GM19239 (cell line): ENCODE measurements around the gene MYL3.
A peak's percentile ranks its signal among the peaks of the same experiment; 100 is the strongest.
"Not testable (repeated sequence)": the region's sequence is repeated elsewhere in the genome, so short reads cannot be mapped to it uniquely, and the experiment has no call there.

Source experiments
- DNase-seq: peaks from one replicate; pipeline ENCODE4 v3.0.0; 2011; ENCODE audit warnings: low spot score; ENCODE audit not compliant: insufficient read length
- FAIRE-seq: peaks from 2 replicates; lab custom pipeline; 2011; peaks lifted over from hg19 to GRCh38; lab: Jason Lieb, UNC

The MYL3 gene

DNA sequence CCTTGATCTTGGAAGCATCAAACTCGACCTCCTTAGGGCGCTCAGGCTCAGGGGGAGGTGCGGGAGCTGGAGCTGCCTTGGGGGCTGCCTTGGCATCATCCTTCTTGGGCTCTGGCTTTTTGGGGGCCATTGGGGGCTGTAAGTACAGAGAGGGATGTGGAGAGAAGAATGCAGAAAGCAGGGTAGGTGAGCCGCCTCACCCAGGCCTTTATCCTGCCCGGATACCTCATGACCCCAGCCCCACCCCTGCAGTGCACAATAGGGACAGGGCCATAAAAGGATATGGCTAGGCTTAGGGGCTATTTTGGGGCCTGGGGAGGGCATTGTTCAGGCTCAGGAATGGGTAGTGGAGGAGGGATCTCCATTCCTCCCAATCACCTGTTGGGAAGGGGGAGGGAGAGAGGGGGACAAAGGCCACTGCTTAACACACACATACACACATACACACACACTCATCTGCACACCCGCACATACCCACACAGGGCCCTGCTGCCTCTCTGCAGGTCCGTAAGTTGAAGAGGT, at the start of gene MYL3:
Gene MYL3, minus strand, starts transcription at position 184 of the 522 bp plus-strand sequence. Its CDS starts 54 bp downstream, at position 130.
- FAIRE-seq, result no peak
- no peak for DNase-seq

GRCh38 chr3:46912986-46913385, 49.7 kb upstream of the MYL3 start:
- FAIRE-seq (no peak), DNase-seq (no peak)

- not testable (repeated sequence) for DNase-seq
- FAIRE-seq, result peak; percentile 23
Measured at GRCh38 chr3:46910914-46911313, 47.7 kb upstream of the MYL3 start.

DNA sequence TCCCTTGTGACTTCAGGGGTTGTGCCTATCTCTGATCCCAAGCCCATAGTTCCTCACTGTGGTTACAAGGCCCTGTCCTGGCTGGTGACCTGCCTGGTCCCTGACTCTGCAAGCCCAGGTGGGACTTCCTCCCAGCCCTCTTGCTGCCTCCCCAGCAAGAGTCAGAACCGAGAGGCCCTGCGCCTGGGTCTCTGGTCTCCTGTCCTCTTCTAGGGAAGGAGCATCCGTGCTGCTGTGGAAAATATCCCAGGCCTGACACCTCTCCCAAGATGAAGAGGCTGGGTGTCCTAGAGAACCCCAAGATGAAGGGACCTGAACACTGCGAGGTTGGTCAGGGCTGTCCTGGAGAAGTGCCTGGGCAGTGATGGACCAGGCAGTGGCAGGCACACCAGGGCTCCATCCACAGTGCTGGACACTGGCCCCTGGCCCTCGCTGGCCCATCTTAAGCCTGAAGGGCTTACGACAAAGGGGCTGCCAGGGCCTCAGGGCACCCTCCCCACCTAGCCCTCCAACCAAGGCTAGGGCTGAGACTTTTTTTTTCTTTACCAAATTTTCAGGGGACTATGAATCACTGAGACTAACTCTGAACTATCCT, 47.0 kb upstream of the MYL3 start:
- FAIRE-seq, result no peak
- no peak for DNase-seq

- DNase-seq (peak; percentile 90), FAIRE-seq (peak; percentile 39)
Measured at GRCh38 chr3:46909535-46910161, 46.4 kb upstream of the MYL3 start.

- DNase-seq (no peak), FAIRE-seq (no peak)
Measured at GRCh38 chr3:46908986-46909534, 45.8 kb upstream of the MYL3 start.

DNA sequence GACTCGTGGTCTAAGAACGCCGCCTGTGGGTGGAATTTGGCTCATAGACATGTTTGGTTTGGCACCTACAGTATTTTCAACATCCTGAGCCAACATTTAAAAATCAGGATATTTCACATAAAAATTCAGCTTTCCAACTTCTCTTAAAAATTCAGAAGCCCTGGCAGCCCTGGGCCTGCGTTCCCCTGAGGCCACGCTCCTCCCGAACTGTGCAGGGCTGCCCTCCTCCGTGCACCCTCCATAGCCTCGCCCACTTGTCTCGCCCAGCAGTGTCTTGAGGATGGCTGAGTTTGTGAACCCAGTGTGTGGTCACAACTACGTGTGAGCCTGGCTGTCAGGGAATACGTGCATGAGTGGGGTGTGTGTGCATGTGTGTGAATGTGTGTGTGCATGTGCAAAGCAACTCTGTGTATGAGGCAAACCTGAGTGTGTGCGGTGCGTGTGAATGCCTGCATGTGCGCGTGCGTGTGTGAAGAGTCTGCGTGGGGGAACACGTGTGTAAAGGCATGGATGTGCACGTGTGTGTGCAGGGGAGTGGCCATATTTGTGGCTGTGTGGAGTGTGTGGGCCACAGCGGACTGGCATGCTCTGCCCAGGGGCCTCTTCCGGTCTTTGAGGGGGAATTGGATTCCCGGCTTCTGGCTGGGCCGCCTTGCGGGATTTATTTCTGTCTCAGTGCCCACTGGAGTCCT, 45.2 kb upstream of the MYL3 start:
- no peak for FAIRE-seq
- DNase-seq, result no peak

DNA sequence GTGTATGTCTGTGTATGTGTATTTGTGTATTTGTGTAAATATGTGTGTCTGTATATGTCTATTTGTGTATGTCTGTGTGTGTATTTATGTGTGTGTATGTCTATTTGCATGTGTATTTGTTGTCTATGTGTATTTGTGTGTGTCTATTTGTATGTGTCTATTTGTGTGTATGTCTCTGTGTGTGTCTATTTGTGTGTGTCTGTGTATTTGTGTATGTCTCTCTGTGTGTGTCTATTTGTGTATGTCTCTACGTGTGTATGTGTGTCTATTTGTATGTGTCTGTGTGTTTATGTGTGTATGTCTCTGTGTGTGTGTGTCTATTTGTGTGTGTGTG, 44.7 kb upstream of the MYL3 start:
- DNase-seq (no peak), FAIRE-seq (no peak)

DNA sequence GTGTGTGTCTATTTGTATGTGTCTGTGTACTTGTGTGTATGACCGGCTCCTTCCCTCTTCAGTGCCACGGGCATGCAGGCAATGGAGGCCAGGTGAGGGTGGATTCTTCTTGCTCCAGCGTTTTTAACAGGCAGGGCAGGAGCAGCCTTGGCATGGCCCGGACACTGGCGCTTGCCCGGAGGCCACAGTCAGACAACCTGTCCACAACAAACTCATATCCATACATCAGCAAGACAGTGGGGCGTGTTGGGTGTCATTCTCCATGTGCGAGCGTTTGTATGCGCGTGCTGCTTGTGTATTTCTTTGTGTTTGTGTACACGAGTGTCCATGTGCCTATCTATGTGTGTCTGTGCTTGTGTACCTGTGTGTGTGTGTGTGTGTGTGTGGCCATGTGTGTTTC, 44.0 kb upstream of the MYL3 start:
- DNase-seq (no peak), FAIRE-seq (no peak)

GRCh38 chr3:46906471-46907058, 43.3 kb upstream of the MYL3 start:
- FAIRE-seq, result no peak
- no peak for DNase-seq

- no peak for FAIRE-seq
Measured at GRCh38 chr3:46905661-46906451, 42.6 kb upstream of the MYL3 start.

GRCh38 chr3:46905213-46905560, 41.9 kb upstream of the MYL3 start:
- no peak for DNase-seq
- FAIRE-seq, result no peak

More at GRCh38 chr3:46905661-46906451, 42.6 kb upstream of the MYL3 start:
- DNase-seq, result no peak

GRCh38 chr3:46904303-46905212, 41.3 kb upstream of the MYL3 start:
- DNase-seq (no peak), FAIRE-seq (no peak)

- DNase-seq (no peak), FAIRE-seq (no peak)
Measured at GRCh38 chr3:46903341-46904302, 40.4 kb upstream of the MYL3 start.

DNA sequence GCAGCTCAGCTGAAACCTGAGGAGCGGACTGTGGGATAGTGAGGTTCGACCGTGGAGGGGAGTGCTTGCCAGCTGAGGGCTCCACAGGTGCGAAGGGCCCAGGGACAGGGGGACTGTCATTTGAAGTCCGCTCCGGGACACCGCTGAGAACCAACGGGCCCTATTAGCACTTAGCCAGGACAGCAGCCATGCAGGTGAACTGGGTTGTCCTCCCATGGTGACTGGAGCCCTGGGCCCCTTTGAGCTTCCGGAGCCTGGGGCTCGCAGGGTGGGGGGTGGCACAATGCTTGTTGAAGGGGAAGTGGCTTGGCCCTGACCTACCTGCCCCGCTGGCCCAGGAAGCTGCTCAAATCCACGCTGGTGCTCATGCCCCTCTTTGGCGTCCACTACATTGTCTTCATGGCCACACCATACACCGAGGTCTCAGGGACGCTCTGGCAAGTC, 39.0 kb upstream of the MYL3 start:
- no peak for FAIRE-seq
- DNase-seq, result no peak

GRCh38 chr3:46901591-46902187, 38.4 kb upstream of the MYL3 start:
- FAIRE-seq (no peak), DNase-seq (no peak)

DNA sequence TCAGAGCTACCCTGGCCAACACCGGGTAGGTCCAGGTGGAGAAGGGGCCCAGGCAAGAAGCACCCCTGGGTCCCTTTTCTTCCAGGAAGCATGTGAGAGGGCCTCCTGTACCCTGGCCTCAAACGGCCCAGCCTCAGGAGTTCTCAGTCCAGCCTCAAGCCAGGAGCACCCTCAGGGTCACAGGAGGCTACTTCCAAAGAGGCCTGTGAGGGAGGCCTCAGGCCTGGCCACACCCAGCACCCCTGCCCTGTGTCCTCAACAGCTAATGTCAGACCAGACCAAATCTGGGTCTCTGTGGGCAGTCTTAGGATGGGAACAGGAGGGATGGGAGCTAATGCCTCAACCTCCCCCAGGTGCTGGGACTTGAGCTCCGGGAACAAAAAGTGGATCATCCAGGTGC, 37.8 kb upstream of the MYL3 start:
- DNase-seq (no peak), FAIRE-seq (no peak)

GRCh38 chr3:46900356-46900755, 37.1 kb upstream of the MYL3 start:
- FAIRE-seq (no peak), DNase-seq (no peak)
